Lower leg skin (tissue), 4 donors: ENCODE results near the gene KMT2E. TPM values are rescaled to one million over a fixed set of nuclear protein-coding genes. Genes with fewer than 3 reads are reported as not detected.
A peak's percentile ranks its signal among the peaks of the same experiment; 100 is the strongest.

Source experiments
- DNase-seq, 2 donors: peaks; one replicate each; pipeline ENCODE4 v3.0.0-alpha.2; 2019; ENCODE audit warnings: low spot score in 2 of 2
- H3K4me3 ChIP-seq: fragments of 200-600 bp; sonication (generic); 2 replicates; pipeline ENCODE4 v1.5.1; 2017; ENCODE audit warnings: mild to moderate bottlenecking, low read depth; ENCODE audit not compliant: poor library complexity, severe bottlenecking
- POLR2A ChIP-seq, 2 donors: fragments of 450-650 bp; IDR thresholded peaks; one replicate each; pipeline ENCODE4 v1.6.1; 2016 to 2017; ENCODE audit warnings: antibody characterized with exemption in 2 of 2, mild to moderate bottlenecking in 1 of 2, moderate library complexity in 1 of 2
- WGBS, 2 donors: methylation state at CpG; one replicate each; pipeline ENCODE4 v1.1.5; 2018; 5-methylcytosine and 5-hydroxymethylcytosine counted together
- intact Hi-C: fragments of 100-400 bp; cut with DNase I; formaldehyde crosslinking; loops from one replicate; pipeline ENCODE4 v1.15.0; 2023; ENCODE audit warnings: low total_unique reads
- total RNA-seq, 4 donors: library from RNA; depleted of rRNA; stranded (reverse); fragments of >200 nt; gene quantifications; one replicate each; pipeline ENCODE4 v1.1.0, GENCODE V29; 2016
- TF ChIP-seq, protein P1 (sequence below), 3 donors: fragments of 450-650 bp; IDR thresholded peaks; one replicate each; pipeline ENCODE4 v1.5.1; 2016; ENCODE audit warnings: antibody characterized with exemption in 3 of 3, mild to moderate bottlenecking in 3 of 3, moderate library complexity in 2 of 3

KMT2E gene
- total RNA-seq, 4 donors from 2014 or later: 86.4 to 130 (median 114) TPM

DNA sequence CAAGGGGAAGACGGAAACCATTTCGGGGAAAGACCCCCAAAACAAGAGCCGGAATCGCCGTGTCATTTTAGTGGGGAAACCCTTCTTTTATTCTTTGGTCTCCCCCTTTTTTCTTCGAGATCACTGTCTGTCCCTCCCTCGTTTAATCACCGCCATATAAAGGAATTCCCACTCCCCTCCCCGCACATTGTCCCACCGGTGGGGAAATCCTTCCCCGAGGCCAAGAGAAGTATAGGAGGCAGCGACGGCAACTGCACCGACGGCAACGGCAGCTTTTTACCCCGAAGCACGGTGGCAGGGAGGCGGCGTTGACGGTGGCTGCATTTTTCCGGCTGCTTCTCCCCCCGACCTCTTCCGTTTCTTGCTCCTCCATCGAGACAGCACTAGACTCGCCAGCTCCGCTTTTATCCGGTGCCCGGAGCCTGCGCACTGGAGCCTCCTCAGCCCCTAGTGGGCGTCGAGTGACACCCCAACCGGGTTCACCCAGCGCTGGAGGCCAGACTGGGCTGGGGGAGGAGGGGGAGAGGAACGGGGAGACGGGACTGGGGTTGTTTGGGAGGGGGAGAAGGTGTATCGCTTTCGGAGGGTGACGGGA is 687 bp upstream of the KMT2E start:
- TF ChIP-seq, protein P1, sequence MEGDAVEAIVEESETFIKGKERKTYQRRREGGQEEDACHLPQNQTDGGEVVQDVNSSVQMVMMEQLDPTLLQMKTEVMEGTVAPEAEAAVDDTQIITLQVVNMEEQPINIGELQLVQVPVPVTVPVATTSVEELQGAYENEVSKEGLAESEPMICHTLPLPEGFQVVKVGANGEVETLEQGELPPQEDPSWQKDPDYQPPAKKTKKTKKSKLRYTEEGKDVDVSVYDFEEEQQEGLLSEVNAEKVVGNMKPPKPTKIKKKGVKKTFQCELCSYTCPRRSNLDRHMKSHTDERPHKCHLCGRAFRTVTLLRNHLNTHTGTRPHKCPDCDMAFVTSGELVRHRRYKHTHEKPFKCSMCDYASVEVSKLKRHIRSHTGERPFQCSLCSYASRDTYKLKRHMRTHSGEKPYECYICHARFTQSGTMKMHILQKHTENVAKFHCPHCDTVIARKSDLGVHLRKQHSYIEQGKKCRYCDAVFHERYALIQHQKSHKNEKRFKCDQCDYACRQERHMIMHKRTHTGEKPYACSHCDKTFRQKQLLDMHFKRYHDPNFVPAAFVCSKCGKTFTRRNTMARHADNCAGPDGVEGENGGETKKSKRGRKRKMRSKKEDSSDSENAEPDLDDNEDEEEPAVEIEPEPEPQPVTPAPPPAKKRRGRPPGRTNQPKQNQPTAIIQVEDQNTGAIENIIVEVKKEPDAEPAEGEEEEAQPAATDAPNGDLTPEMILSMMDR (IDR thresholded peaks at IDR 0.05): peak in 1 of 3 donors; percentile 84
- peak in 1 of 2 donors; percentile 94 for TF ChIP-seq POLR2A (IDR thresholded peaks at IDR 0.05)
- intact Hi-C loops: no loop called here
- 1% methylated on average over 37 to 38 of the region's 39 CpGs for WGBS, 2 donors

DNA sequence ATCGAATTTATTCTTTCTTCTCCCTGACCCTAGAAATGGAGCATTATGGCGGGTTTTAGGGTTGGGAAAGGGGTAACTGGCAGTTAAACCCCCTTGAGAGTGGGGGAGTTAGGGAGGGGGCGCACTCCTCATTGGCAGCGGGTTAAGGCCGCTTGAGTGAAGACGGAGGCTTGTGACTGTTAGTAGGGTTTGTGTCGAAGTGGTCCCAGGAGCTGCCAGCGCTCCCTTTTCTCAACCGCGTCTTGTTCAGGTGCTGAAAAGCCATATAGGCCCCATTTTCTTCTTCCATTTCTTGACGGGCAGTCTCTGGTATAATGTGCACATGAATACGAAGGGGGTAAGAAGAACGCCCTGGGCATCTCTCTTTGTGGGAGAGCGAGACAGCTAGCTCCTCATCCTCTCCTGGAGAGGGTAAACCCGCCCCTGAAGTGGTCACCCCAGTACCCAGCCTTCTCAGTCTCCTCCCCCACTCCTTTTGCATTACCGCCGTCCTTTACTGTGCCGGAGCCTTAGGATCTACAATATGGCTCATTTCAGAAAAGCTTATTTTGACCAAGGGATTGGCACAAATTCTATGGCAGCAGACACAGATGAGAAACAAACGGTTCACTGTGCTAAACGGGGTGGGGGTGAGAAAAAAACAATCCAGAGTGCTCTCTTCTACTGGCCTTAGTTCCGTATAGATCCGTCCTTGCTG is 836 bp downstream of the KMT2E start:
- TF ChIP-seq POLR2A (IDR thresholded peaks at IDR 0.05): peak in 1 of 2 donors; percentile 35
- TF ChIP-seq, protein P1 (IDR thresholded peaks at IDR 0.05): no peak
- peak overlapping the region; percentile 99 for H3K4me3 ChIP-seq
- WGBS, 2 donors: 0% methylated on average over 22 of the region's 22 CpGs
- intact Hi-C loops: no loop called here
- peak; percentile 76 to 93 for DNase-seq

More for the DNA sequence above, 687 bp upstream of the KMT2E start:
- peak overlapping the region; percentile 99 for H3K4me3 ChIP-seq
- DNase-seq: peak; percentile 95 to 99

GRCh38 chr7:105015390-105015965 is 1.5 kb downstream of the KMT2E start:
- intact Hi-C loops: no loop called here

DNA sequence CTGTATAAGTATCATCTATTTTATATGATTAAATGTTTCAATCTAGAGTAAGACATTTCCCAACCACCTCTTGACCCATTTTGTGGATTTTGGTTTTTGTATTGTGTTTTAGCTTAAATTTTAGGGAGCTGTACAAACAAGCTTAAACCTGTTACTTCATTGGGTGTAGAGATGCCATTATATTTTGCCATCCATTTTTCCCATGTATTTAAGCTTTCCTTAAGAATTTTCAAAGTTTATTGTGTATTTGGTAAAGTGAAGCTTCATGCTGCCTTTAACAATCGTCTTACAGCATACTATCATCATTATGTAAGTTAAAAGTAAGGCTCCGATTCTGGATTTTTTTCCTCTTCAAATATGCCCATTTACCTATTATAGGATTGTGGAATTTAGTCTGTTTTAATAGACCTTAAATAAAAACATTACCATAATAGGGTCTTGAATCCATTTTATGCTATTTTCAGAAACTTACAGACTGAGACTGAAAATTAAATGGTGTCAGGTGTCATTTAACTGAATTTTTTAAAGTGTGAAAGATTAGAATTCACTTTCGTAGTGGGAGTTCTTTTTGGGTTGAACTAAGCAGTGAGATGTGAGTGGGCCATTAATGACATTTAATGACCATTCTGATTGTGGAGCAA is 2.2 kb downstream of the KMT2E start:
- TF ChIP-seq, protein P1 (IDR thresholded peaks at IDR 0.05): no peak
- no peak for TF ChIP-seq POLR2A (IDR thresholded peaks at IDR 0.05)
- WGBS, 2 donors: 7 to 12% methylated on average over 3 of the region's 3 CpGs
- no peak overlapping the region for H3K4me3 ChIP-seq
- no peak for DNase-seq
- intact Hi-C loops: no loop called here

More at GRCh38 chr7:105015390-105015965, 1.5 kb downstream of the KMT2E start:
- peak; percentile 51 to 83 for DNase-seq
- 1% methylated on average over 10 of the region's 10 CpGs for WGBS, 2 donors
- peak overlapping the region; percentile 99 for H3K4me3 ChIP-seq
- TF ChIP-seq POLR2A (IDR thresholded peaks at IDR 0.05): no peak
- TF ChIP-seq, protein P1 (IDR thresholded peaks at IDR 0.05): no peak

- WGBS, 2 donors: 14 to 19% methylated on average over 5 of the region's 5 CpGs
- no peak overlapping the region for H3K4me3 ChIP-seq
- no peak for DNase-seq
- no peak for TF ChIP-seq POLR2A (IDR thresholded peaks at IDR 0.05)
- TF ChIP-seq, protein P1 (IDR thresholded peaks at IDR 0.05): no peak
- intact Hi-C loops: no loop called here
Observed at GRCh38 chr7:105016709-105017656, 3.0 kb downstream of the KMT2E start.
